ENCODE results near the gene LAMC3. TPM values are rescaled to one million over a fixed set of nuclear protein-coding genes. Genes with fewer than 3 reads are reported as not detected.

LAMC3 gene
- polyA plus RNA-seq, 1 donor from 2014 or later, result 0.04 TPM

DNA sequence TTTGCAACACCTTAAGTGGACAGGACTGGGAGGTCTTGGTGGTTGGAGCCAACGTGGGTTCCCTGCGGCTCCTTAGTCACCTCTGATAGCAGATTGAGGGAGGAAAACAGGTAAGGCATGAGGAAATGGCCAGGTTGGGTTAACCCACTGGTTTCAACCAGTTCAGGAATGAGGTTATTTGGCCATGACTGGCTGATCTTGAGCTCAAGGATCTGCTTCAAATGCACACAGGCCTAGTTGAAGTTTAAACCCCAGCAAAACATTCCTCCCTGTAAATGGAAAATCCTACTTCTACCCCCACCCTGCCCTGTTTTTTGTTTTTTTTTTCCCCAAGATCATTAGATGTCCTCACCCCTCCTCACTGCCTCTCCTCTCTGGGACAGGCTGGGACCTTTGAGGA lies 113.2 kb downstream of the LAMC3 start:
- Histone ChIP-seq H3K4me2 (ENCODE audit: low read length) (no peak overlapping the region), H2AFZ (ENCODE audit: low read depth, low read length) (no peak overlapping the region), H4K20me1 (ENCODE audit: insufficient read depth) (no peaks in the 10 kb centered on the region), H3K79me2 (replicated peaks; ENCODE audit: insufficient read depth, low read length) (peaks cover 14% of the 10 kb centered on the region), H3F3A (ENCODE audit: insufficient read depth, low read length, poor library complexity, severe bottlenecking) (no peaks in the 10 kb centered on the region), H3K27ac (ENCODE audit: low read length) (no peak overlapping the region), H3K9me3 (ENCODE audit: low read length) (no peaks in the 10 kb centered on the region), H3K36me3 (ENCODE audit: insufficient read depth, low read length) (no peaks in the 10 kb centered on the region), H3K27me3 (ENCODE audit: insufficient read depth, low read depth, low read length) (no peaks in the 10 kb centered on the region), H3K4me3 (ENCODE audit: low read length) (no peak overlapping the region), H3K9me2 (ENCODE audit: insufficient read depth, low read length) (no peaks in the 10 kb centered on the region), H3K9ac (ENCODE audit: low read length) (no peak overlapping the region)
- TF ChIP-seq POLR2AphosphoS5 (IDR thresholded peaks at IDR 0.05), result no peak
- no peak for TF ChIP-seq EP300 (conservative IDR thresholded peaks at IDR 0.05; ENCODE audit: poor library complexity, severe bottlenecking)
- TF ChIP-seq, protein P1, sequence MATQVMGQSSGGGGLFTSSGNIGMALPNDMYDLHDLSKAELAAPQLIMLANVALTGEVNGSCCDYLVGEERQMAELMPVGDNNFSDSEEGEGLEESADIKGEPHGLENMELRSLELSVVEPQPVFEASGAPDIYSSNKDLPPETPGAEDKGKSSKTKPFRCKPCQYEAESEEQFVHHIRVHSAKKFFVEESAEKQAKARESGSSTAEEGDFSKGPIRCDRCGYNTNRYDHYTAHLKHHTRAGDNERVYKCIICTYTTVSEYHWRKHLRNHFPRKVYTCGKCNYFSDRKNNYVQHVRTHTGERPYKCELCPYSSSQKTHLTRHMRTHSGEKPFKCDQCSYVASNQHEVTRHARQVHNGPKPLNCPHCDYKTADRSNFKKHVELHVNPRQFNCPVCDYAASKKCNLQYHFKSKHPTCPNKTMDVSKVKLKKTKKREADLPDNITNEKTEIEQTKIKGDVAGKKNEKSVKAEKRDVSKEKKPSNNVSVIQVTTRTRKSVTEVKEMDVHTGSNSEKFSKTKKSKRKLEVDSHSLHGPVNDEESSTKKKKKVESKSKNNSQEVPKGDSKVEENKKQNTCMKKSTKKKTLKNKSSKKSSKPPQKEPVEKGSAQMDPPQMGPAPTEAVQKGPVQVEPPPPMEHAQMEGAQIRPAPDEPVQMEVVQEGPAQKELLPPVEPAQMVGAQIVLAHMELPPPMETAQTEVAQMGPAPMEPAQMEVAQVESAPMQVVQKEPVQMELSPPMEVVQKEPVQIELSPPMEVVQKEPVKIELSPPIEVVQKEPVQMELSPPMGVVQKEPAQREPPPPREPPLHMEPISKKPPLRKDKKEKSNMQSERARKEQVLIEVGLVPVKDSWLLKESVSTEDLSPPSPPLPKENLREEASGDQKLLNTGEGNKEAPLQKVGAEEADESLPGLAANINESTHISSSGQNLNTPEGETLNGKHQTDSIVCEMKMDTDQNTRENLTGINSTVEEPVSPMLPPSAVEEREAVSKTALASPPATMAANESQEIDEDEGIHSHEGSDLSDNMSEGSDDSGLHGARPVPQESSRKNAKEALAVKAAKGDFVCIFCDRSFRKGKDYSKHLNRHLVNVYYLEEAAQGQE (IDR thresholded peaks at IDR 0.05; ENCODE audit: borderline replicate concordance), result no peak
- no peak for TF ChIP-seq SMC3 (conservative IDR thresholded peaks at IDR 0.05; ENCODE audit: poor library complexity)
- no peak for TF ChIP-seq RAD21 (conservative IDR thresholded peaks at IDR 0.05)
- no peak for TF ChIP-seq EZH2 (IDR thresholded peaks at IDR 0.05; ENCODE audit: borderline replicate concordance, insufficient read depth, low read length, poor library complexity, severe bottlenecking)
- TF ChIP-seq, protein P2, sequence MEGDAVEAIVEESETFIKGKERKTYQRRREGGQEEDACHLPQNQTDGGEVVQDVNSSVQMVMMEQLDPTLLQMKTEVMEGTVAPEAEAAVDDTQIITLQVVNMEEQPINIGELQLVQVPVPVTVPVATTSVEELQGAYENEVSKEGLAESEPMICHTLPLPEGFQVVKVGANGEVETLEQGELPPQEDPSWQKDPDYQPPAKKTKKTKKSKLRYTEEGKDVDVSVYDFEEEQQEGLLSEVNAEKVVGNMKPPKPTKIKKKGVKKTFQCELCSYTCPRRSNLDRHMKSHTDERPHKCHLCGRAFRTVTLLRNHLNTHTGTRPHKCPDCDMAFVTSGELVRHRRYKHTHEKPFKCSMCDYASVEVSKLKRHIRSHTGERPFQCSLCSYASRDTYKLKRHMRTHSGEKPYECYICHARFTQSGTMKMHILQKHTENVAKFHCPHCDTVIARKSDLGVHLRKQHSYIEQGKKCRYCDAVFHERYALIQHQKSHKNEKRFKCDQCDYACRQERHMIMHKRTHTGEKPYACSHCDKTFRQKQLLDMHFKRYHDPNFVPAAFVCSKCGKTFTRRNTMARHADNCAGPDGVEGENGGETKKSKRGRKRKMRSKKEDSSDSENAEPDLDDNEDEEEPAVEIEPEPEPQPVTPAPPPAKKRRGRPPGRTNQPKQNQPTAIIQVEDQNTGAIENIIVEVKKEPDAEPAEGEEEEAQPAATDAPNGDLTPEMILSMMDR (IDR thresholded peaks at IDR 0.05; ENCODE audit: poor library complexity, severe bottlenecking), result no peak
- no peak for TF ChIP-seq TAF1 (IDR thresholded peaks at IDR 0.05; ENCODE audit: low read depth)
- TF ChIP-seq MXI1 (conservative IDR thresholded peaks at IDR 0.05; ENCODE audit: poor library complexity, severe bottlenecking), result no peak

DNA sequence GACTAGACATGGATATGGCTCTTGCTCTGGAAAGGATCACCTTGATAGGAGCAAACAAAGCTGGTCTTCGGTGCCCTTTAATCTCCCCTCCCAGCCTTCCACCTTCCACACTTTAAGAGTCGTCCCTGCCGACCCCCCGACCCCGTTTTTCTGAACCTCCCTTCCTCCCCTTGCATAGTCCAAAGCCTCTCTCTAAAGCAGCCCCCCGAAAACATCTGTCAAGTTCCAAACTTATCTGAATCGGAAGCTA lies 116.0 kb downstream of the LAMC3 start:
- Histone ChIP-seq H3K27me3 (ENCODE audit: insufficient read depth, low read depth, low read length) (no peaks in the 10 kb centered on the region), H3K79me2 (replicated peaks; ENCODE audit: insufficient read depth, low read length) (peaks cover 14% of the 10 kb centered on the region), H3K36me3 (ENCODE audit: insufficient read depth, low read length) (peaks cover 11% of the 10 kb centered on the region), H3F3A (ENCODE audit: insufficient read depth, low read length, poor library complexity, severe bottlenecking) (no peaks in the 10 kb centered on the region), H3K9me2 (ENCODE audit: insufficient read depth, low read length) (no peaks in the 10 kb centered on the region), H2AFZ (ENCODE audit: low read depth, low read length) (peak overlapping the region; percentile 54), H3K27ac (ENCODE audit: low read length) (peak overlapping the region; percentile 68), H3K4me2 (ENCODE audit: low read length) (peak overlapping the region; percentile 33), H3K4me3 (ENCODE audit: low read length) (peak overlapping the region; percentile 87), H3K9me3 (ENCODE audit: low read length) (no peaks in the 10 kb centered on the region), H4K20me1 (ENCODE audit: insufficient read depth) (no peaks in the 10 kb centered on the region), H3K9ac (ENCODE audit: low read length) (peak overlapping the region; percentile 75)
- TF ChIP-seq EP300 (conservative IDR thresholded peaks at IDR 0.05; ENCODE audit: poor library complexity, severe bottlenecking) (no peak), RAD21 (conservative IDR thresholded peaks at IDR 0.05) (no peak), MXI1 (conservative IDR thresholded peaks at IDR 0.05; ENCODE audit: poor library complexity, severe bottlenecking) (no peak), SMC3 (conservative IDR thresholded peaks at IDR 0.05; ENCODE audit: poor library complexity) (no peak), POLR2AphosphoS5 (IDR thresholded peaks at IDR 0.05) (no peak)

Data from neural cell (in vitro differentiated cells).